SIG-M5 treated with dmso at 0.1 percent for 504 hours (cell line): ENCODE data around the gene MAP1B.

ENCODE experiments used
- DNase-seq: peaks from one replicate; lab custom pipeline; 2025; ENCODE audit not compliant: unreplicated experiment; lab: John Stamatoyannopoulos, UW

The MAP1B gene

GRCh38 chr5:72187388-72188075 is 80.3 kb downstream of the MAP1B start:
- DNase-seq: no peak

- DNase-seq: no peak
Measured at GRCh38 chr5:72188166-72188565, 80.9 kb downstream of the MAP1B start.

GRCh38 chr5:72189146-72189545 is 81.9 kb downstream of the MAP1B start:
- no peak for DNase-seq

- DNase-seq: no peak
Measured at GRCh38 chr5:72191404-72191803, 84.1 kb downstream of the MAP1B start.

- DNase-seq: no peak
Measured at GRCh38 chr5:72194846-72195245, 87.6 kb downstream of the MAP1B start.

DNA sequence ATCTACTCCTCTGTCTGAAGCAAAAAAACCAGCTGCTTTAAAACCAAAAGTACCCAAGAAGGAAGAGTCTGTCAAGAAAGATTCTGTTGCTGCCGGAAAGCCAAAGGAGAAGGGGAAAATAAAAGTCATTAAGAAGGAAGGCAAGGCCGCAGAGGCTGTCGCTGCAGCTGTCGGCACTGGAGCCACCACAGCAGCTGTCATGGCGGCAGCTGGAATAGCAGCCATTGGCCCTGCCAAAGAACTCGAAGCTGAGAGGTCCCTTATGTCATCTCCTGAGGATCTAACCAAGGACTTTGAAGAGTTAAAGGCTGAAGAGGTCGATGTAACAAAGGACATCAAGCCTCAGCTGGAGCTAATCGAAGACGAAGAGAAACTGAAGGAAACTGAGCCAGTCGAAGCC is 88.3 kb downstream of the MAP1B start:
- DNase-seq: no peak

- DNase-seq: no peak
Measured at GRCh38 chr5:72197393-72197792, 90.1 kb downstream of the MAP1B start.

DNA sequence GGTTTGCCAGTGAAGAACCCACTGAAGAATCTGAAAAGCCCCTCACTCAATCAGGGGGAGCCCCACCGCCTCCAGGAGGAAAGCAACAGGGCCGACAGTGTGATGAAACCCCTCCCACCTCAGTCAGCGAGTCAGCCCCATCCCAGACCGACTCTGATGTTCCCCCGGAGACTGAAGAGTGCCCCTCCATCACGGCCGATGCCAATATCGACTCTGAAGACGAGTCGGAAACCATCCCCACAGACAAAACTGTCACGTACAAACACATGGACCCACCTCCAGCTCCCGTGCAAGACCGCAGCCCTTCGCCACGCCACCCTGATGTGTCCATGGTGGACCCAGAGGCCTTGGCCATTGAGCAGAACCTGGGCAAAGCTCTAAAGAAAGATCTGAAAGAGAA is 92.4 kb downstream of the MAP1B start:
- no peak for DNase-seq

GRCh38 chr5:72202331-72202825 is 95.1 kb downstream of the MAP1B start:
- DNase-seq: no peak

GRCh38 chr5:72203251-72203845 is 96.1 kb downstream of the MAP1B start:
- DNase-seq: no peak

DNA sequence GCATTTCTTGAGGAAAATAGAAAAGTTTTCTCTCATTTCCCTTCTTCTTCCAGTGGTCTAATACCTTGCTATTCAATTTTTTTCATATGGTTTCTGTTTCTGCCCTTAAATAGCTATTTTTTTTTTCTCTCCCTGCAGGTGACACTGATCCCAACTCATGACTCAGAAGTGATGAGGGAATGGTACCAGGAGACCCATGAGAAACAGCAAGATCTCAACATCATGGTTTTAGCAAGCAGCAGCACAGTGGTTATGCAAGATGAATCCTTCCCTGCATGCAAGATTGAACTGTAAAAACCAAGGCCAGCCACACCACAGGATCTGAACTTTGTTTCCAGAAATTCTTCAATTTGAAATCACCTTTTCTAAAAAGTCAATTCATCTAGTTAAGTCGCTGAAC is 97.7 kb downstream of the MAP1B start:
- no peak for DNase-seq

GRCh38 chr5:72205431-72206009 is 98.2 kb downstream of the MAP1B start:
- DNase-seq: no peak

DNA sequence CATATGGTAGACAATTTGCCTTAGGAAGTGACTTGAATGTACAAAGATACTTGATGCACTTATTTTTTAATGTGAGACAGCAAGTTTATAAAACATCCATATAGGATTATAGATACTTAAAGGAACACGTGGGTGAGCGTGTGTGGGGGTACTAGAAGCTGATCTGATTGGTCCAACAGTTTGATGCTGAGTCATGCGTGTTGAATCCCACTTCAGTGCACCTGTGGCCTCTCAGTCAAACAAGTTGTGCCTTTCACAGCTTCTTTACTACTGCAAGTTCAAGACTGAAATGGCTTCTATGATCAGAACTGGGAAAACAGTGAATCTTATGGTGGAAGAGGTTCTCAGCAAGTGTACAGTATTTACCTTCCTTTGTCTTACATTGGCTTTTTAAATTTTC is 98.9 kb downstream of the MAP1B start:
- DNase-seq: no peak

DNA sequence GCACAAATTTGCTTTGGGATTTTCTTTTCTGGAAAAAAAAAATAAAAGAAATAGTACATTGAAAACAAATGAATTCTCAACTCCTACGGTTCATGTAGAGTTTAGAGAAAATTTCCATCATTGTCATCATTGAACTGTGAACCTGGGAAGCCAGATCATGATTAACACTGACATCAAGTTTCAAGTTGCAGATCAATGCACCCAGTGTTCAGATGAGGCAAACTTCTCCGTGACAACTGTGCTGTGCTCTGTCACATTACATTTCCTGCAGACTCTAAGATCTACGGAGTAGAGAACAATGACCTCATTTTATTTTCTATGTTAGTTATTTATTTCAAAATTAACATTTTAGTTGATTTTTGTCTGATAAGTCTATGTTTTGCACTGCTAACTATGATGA is 99.7 kb downstream of the MAP1B start:
- no peak for DNase-seq

GRCh38 chr5:72208324-72208926 is 101.2 kb downstream of the MAP1B start:
- DNase-seq: no peak

DNA sequence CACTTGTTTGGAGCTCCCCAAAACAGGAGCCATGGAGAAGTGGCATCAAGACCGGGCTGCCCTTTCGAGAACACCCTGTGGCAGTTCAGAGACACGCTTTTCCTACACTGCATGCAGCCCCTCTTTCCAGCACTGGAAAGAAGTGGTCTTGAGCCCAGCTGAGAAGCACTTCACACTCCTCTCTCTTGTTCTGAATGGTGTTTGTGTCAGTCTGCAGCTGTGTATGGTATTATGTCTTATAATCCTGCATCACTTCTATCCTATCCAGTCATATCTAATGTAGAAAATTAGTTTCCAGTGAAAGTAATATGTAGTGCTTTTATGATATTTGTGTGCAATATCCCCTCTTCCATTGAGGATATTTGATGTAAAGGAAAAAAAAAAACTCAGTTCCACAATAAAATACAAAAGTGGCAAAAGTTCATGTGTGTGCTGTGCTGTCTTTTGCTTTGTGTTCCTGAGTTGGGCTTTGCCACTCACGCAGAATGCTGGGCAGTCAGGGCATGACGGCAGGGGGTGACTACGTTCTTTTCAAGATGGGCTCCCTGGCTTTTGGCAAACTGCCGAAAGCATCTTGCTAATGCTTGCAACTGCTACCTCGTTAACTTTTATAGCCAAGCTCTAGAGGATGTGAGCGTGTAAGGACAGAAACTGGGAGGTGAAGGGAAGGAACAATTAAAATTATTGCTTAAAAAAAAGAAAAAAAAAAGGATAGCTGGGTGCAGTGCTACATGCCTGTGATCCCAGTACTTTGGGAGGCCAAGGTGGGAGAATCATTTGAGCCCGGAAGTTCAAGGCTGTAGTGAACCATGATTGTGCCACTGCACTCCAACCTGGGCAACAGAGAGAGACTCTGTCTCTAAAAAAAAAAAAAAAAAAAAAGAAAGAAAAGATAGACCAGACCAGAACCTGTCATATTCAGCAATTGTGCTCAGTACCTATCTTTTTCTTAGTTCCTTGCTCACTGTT is 102.2 kb downstream of the MAP1B start:
- DNase-seq: no peak

- DNase-seq: no peak
Measured at GRCh38 chr5:72210888-72211678, 103.8 kb downstream of the MAP1B start.

- no peak for DNase-seq
Measured at GRCh38 chr5:72212171-72212570, 104.9 kb downstream of the MAP1B start.

GRCh38 chr5:72213482-72213881 is 106.2 kb downstream of the MAP1B start:
- DNase-seq: no peak

DNA sequence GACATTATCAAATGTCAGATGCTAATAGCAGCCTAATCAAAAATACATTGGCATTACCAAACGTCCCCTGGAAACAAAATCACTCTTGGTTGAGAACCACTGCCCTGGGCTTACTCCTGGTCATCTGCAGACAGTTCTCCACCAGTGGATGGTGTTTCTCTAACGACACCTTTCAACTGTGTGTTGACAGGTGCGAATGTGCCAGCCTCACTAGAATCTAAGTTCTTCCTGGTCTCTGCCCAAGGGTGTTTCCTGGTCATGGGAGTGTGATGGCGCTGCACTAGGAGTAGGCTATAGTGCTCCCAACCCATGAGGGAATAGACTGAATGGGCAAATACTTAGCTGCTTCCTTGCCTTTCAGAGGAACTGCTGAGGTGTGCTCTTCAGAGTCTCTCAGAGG is 106.9 kb downstream of the MAP1B start:
- DNase-seq: no peak
